ENCODE data around the gene USP13.

Gene USP13

DNA sequence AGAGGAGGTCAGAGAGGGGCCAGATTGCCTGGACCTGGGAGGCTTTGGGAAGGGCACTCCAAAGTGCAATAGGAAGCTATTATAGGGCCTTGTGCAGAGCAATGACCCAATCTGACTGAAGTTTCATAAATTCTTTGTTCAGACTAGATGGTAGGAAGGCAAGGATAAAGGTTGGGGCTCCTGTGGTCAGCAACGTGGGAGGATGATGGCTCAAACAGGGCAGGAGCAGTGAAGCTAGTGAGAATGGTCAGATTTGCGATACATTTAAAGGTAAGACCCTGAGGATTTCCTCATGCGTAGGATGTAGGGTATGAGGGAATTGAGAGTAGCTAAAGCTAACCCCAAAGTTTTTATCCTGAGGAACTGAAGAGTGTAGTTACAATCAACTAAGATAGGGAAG lies 139.0 kb downstream of the USP13 start:
- DNase-seq (ENCODE audit: extremely low read depth in 1 of 2, low read depth in 1 of 2): no peak

DNA sequence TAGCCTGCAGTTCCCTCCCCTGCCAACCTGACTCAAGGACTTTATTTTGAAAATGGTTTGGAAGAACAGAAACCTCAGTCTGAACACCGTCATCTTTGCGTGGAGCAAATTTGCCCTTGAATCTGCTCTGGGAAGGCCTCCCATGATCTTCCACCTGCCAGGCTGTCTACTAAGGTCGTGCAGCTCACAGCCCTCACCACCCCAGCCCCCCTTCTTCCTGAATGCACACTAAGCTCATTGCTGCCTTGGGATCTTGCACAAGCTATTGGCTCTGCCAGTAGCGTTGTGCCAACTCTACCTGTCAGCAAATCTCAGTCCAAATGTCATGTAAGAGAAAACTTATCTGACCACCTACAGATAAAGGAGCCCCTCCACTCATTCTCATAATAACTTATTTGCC lies 141.5 kb downstream of the USP13 start:
- DNase-seq (ENCODE audit: extremely low read depth in 1 of 2, low read depth in 1 of 2): no peak

DNA sequence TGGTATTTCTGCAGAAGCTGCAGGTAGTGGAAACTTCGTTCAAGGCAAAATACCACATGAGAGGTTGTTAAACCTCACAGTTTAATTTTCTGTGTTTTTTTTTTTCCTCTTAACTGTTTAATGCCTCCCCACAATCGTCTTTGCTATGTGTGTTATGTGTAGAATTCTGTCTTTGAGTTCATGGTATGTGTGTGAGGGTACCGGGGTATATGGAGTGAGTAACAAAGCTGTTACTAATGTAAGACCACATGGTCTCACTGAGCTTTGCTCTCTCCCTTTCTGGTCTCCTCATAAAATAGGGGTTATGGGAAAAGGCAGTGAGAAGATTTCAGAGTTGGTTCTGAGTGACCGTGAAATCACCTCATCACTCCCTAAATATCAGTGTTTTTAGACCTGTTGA lies 143.6 kb downstream of the USP13 start:
- DNase-seq (ENCODE audit: extremely low read depth in 1 of 2, low read depth in 1 of 2): no peak

DNA sequence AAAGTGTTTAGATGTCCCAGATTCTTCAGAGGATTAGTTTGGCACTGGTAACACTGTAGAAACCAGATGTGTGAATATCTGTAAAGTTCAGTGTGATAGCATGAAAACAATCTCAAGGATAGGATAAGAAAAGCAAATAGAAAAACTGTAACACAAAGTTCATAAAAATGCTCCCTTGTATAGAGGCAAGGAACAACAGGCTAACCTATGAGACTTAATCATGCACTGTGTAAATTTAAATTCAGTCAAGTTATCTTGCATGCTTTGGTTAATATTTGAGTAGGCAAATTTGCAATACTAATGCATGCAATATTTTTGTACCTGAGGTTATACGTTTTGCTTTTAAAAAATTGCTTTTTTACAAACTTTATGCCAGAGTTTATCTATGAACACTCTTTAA lies 144.4 kb downstream of the USP13 start:
- DNase-seq (ENCODE audit: extremely low read depth in 1 of 2, low read depth in 1 of 2): no peak

DNA sequence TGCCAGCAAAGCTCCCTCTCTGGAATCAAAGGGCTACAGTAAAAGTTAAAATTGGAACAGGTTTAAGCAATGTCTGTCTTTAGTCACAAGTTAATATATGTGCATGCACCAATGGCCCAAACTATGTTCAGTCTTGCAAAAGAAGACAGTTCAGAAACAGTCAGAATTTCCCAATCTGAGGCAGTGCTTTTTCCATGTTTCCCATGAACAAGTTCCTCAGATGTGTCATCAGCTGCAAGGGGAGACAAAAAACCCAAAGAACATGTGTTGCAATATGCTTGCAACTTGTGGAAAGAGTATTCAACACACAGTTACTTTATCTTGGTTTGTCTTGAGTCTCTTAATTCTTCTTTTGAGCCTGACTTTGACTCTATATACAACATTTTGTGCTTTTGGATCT lies 148.4 kb downstream of the USP13 start:
- DNase-seq (ENCODE audit: extremely low read depth in 1 of 2, low read depth in 1 of 2): no peak

DNA sequence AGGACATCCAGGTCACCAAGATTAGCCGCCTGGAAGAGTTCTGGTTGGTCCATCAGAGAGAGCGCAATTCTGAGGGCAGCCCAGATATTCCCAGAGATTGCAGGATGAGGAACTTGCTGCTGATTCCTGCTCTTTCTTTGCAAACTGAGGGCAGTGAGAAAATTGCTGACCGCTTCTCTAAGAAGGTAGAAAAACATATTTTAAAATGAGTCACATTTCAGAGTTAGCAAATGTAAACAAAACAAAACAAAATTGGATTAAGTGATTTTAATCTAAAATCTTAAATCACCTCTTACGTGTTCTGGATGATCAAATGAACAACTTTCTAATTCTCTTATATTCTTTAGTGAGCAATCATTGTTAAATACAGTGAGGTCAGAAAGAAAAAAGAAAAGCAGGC lies 149.0 kb downstream of the USP13 start:
- DNase-seq (ENCODE audit: extremely low read depth in 1 of 2, low read depth in 1 of 2): no peak

DNA sequence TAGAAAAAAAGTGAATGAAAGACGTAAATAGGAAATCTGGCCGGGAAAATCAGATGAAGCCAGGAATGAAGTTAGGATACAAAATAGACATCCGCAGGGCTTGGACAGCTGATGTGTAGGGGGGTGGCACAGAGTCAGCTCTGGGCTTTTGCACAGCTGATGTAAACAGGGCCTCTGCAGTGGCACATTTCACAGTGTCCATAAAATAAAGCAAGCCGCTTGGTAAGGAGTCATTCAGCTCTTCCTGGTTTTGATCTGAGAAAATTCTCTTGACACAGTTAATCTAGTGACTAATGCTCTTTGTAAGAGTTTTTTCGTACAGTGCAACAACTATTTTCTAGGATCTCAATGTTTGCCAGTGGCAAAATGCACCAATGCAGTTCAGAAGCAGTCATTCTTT lies 153.3 kb downstream of the USP13 start:
- DNase-seq (ENCODE audit: extremely low read depth in 1 of 2, low read depth in 1 of 2): no peak

DNA sequence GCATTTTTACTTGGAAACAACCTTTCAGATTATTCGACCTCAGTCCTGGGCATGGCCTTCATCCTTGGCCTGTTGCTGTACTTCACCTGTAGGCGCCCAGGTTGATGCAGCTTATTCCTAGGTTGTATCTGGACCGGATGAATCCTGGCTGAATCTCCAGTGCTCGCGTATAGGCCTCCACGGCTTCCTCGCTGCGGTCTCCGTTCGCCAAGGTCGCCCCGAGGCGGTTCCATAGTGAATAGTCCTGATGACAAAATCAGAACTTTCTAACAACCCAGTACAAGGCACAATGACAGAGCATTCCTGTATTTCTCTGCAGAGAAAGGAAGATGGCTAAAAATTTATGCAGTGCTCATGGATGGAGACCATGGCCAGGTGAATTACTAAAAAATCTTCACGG lies 154.7 kb downstream of the USP13 start:
- DNase-seq (ENCODE audit: extremely low read depth in 1 of 2, low read depth in 1 of 2): no peak

DNA sequence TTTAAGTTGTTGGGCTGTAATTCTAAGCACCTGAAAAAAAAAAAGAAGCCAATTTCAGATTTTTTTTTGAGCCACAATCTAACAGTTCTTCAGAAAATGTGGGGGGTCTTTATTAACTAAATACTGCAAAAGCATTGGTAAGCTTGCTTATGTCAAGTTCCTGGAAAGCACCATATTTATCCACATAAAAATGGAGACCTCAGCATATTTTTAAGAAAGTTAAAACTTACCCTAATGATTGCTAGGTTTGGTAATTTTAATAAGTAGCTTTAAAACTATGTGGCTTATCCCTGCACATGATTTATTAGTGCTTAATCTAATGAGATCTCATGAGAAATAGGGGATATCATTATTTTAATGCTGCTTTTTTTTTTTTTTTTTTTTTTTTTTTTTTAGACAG lies 156.8 kb downstream of the USP13 start:
- DNase-seq (ENCODE audit: extremely low read depth in 1 of 2, low read depth in 1 of 2): no peak

DNA sequence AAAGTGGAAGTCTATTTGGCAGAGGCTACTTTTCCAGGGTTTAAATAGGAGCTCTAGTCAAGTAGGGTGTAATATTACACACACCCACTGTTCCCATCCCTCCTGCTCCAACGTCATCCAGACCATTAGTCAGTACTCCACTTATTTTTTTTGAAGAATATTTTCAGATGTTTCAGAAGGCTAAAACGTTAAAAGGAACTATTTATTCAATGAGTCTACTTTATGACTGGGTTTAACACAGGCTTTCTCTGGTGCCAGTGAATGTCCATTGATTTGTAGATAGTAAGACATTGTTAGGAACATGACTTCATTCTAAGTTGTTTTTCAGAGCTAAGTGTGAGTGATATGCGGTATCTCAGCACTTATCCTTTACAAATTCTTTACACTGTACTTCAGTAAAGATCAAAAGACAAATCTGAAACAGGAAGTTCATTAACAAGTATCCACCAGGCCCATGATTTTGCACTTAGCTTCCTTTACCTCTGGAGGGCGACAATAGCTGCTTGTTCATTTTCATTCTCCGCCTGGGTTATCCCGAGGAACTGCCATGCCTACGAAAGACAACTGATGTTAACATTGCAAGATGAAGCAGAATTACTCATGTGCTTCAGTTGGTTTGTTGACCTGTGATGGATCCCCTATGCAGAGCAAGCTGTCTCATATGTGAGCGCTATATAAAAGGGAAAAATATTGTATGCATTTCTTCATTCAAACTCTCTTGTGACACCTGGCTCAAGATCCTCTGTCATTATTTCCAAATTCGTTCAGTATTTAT lies 158.7 kb downstream of the USP13 start:
- no peak for DNase-seq (ENCODE audit: extremely low read depth in 1 of 2, low read depth in 1 of 2)

DNA sequence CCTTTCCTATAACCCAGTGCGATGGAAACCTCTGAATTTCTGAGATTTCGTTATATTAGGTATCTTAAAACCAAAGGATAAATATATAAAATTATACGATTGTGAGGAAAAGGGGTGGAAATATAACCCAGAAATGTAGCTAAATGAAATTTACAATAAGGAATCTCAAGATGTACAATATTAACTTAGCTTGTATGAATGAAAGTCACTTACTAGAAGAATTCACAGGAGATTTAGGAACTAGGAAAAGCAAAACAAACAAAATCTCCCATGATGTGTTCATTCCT lies 159.2 kb downstream of the USP13 start:
- no peak for DNase-seq (ENCODE audit: extremely low read depth in 1 of 2, low read depth in 1 of 2)

DNA sequence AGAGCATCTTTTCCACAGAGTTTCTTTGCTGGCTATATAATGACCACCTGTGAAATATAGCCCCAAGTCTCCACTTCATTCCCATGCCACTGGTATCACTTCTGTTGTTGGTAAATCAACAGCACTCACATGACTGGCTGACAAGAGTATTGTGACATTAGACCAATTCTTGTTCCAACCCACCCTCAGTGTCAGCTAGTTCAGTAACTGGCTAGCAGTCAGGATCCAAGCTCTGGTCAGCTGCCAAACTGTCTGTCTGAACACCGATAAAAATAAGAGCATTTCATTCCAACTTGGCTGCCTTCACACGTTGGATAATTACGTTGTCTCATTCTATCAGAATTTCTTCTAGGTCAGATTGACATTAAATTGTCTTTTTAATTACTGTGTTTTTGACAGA lies 166.5 kb downstream of the USP13 start:
- DNase-seq (ENCODE audit: extremely low read depth in 1 of 2, low read depth in 1 of 2): no peak

DNA sequence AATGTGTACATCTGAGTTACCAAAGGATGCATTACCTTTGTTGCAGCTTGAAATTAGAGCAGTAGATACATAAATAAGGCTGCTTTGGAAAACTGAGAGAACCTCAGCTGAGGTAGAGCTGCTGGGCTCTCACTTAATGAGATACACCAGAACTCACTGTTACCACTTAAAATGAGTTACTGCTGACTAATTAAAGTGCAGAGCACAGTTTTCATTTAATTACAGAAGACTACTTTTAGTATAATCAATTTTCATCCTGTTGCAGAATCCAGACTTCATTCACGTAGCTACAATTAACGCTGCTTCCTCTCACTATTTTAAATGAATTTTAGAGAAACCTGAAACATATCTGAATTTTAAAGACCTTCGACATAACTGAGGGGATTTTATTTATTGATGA lies 169.5 kb downstream of the USP13 start:
- no peak for DNase-seq (ENCODE audit: extremely low read depth in 1 of 2, low read depth in 1 of 2)

DNA sequence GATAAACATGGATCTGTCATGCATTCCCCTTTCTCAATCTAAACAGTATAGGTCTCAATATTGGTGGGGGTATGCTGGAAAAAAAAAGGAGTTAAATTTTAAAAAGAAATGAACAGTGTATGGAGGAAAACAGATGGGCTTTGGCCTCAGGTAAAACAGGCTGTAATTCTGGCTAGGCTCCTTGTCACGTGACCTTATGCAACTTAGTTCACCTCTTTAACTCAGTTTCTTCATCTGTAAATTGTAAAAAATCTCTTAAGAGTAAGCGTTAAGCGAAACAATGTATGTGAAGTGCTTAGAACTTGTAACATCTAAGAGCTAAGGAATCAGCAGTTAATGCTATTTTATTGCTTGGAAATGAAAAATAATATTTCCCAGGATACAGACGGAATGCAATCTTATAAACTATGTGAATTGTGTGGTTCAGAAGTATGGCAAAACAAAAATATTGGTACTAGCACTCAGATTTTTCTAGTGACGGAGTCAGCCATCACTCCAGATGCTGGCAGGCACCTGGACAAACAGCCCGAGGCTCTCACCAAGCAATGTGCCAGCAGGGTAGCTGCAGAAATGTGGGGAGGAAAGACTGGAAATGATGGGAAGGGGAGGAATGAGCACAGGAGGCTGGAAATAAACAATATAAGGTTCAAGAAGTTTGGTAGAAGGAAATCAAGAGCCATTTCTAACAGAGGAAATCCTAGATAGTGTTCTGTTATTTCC lies 172.8 kb downstream of the USP13 start:
- no peak for DNase-seq (ENCODE audit: extremely low read depth in 1 of 2, low read depth in 1 of 2)

DNA sequence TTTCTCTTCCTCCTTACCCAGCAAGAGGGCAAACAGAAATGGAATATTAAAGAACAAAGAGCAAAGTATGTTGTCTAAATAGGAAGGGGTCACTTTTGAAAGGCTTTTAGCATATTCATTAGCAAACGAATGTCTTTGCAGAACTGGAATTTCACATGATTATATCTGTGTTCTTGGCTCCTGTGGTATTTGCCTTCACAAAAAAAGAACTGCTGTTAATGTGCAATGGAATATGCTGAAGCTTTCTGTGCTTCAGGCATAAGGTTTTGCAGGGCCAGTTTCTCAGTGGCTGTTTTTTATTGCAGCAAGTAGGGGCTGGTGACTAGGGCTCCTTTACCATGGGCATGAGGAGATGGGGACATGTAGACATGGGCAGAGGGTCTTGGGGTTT lies 173.4 kb downstream of the USP13 start:
- DNase-seq (ENCODE audit: extremely low read depth in 1 of 2, low read depth in 1 of 2): no peak

DNA sequence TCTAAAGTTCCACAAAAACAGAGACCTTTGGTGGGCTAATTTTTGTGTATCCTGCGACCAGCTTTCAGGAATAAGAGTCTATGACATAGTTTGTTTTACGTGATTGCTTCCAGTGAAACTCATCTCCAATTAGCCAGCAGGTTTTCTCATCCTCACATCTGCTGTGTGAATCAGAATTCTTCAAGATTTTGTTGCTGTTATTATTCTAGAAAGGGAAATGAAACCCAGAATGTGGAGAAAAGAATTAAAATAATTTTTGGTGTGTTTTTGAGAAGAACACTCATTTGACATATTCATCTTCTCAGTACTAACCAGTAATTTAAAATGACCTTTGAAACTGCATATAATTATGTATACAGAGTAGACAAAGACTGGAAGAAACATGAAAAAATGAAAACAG lies 175.9 kb downstream of the USP13 start:
- DNase-seq (ENCODE audit: extremely low read depth in 1 of 2, low read depth in 1 of 2): no peak

DNA sequence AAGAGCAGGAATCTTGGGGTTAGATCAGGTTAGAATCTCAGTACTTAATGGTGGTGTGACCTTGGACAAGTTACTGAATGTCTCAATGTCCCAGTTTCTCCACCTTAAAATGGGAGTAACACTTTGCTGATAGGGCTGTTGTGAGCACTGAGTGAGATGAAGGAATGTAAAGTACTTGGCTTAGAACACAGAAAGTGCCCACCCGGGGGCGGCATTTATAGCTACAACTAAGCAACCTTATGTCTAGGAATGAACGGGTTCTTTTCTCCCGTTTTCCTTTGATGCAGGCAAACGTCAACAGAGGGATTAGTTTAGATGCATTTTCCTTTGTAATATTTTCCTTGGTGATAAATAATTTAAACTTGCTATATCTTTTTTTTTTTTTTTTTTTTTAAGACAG lies 176.6 kb downstream of the USP13 start:
- DNase-seq (ENCODE audit: extremely low read depth in 1 of 2, low read depth in 1 of 2): no peak

DNA sequence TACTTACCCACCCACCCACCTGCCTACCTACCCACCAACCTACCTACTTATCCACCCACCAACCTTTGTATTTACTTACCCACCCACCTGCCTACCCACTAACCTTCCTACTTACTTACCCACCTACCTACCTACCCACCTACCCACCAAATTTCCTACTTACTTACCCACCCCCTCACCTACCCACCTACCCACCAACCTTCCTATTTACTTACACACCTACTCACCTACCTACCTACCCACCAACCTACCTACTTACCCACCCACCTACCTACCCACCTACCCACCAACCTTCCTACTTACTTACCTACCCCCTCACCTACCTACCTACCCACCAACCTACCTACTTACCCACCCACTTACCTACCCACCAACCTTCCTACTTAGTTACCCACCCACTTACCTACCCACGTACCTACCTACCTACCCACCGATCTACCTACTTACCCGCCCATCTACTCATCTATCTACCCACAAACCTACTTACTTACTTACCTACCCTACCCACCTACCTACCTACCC lies 179.6 kb downstream of the USP13 start:
- DNase-seq (ENCODE audit: extremely low read depth in 1 of 2, low read depth in 1 of 2): no peak

DNA sequence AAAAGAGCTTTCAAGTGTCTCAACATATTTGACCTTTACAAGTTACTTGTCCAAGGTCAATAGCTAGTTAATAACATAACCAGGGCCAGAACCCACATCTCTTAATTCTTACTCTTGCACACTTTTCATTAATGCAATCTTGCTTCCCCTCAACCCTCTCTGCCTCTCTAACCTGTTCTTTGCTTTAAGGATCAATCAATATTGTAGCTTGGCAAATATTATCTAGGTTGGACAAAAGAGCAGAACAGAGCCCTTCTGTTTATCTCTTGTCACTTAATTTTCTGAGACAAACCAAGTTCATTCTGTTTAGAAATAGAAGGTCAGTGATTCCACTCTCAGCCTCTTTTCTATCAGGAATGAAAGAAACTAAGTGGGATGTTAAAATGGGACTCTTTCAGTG lies 180.5 kb downstream of the USP13 start:
- DNase-seq (ENCODE audit: extremely low read depth in 1 of 2, low read depth in 1 of 2): no peak

DNA sequence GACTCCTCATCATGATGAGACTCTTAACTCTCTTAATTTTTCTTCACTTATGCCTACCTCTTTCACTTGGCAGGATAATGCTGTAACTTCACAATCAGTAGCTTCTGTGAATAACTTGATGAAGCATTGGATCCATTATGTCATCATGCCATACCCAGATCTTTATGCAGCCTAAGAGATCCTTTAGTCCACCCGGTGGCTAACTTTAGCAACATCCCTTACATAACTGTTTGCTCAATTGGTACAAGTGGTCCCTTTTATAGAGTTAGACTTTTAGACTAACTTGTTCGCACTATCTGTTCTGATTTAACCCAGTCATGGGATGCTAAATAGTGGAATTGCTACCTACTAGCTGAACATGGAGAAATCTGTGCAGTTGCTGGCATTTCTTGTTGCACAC lies 184.5 kb downstream of the USP13 start:
- no peak for DNase-seq (ENCODE audit: extremely low read depth in 1 of 2, low read depth in 1 of 2)
